H1 (cell line): ENCODE results near the gene F7.

Experiments
- CBX5 ChIP-seq: fragments of 300-800, 300-1000 bp; sonication (generic); IDR thresholded peaks from 2 replicates; pipeline ENCODE4 v1.7.1; 2016; ENCODE audit warnings: antibody characterized with exemption, low read length, low read depth
- JUN ChIP-seq: IDR thresholded peaks from 2 replicates; pipeline ENCODE4 v1.6.1; 2011; ENCODE audit warnings: low read depth, mild to moderate bottlenecking, improper control_type of control experiment, low read length
- POLR2A ChIP-seq, 2 experiments: IDR thresholded peaks; 1 replicate in 1 of 2; 2 replicates in 1 of 2; pipeline ENCODE4 v1.6.1; 2011; ENCODE audit warnings: low read depth in 2 of 2, low read length in 2 of 2, mild to moderate bottlenecking in 2 of 2; ENCODE audit errors: control extremely low read depth in 1 of 2
- SIX5 ChIP-seq: IDR thresholded peaks from 2 replicates; pipeline ENCODE4 v1.6.1; 2011; ENCODE audit warnings: mild to moderate bottlenecking, low read depth, low read length
- SP1 ChIP-seq: IDR thresholded peaks from 2 replicates; pipeline ENCODE4 v1.6.1; 2011; ENCODE audit warnings: low read depth, low read length
- SP2 ChIP-seq: IDR thresholded peaks from 2 replicates; pipeline ENCODE4 v1.6.1; 2012; ENCODE audit warnings: mild to moderate bottlenecking, low read length, inconsistent platforms
- YY1 ChIP-seq: IDR thresholded peaks from 2 replicates; pipeline ENCODE4 v1.6.1; 2011; ENCODE audit warnings: low read depth, mild to moderate bottlenecking, low read length

GRCh38 chr13:113077566-113077952 is 28.0 kb upstream of the F7 start:
- no peak for TF ChIP-seq POLR2A (IDR thresholded peaks at IDR 0.05; ENCODE audit: control extremely low read depth in 1 of 2, low read depth in 2 of 2, low read length in 2 of 2)
- TF ChIP-seq SIX5: no peak
- TF ChIP-seq CBX5: no peak
- TF ChIP-seq YY1: no peak
- no peak for TF ChIP-seq SP2
- no peak for TF ChIP-seq JUN
- no peak for TF ChIP-seq SP1
